ENCODE data around the gene CMPK1. TPM values are rescaled to one million over a fixed set of nuclear protein-coding genes. Genes with fewer than 3 reads are reported as not detected.

CMPK1 gene
- total RNA-seq, 1 donor: 120 TPM

DNA sequence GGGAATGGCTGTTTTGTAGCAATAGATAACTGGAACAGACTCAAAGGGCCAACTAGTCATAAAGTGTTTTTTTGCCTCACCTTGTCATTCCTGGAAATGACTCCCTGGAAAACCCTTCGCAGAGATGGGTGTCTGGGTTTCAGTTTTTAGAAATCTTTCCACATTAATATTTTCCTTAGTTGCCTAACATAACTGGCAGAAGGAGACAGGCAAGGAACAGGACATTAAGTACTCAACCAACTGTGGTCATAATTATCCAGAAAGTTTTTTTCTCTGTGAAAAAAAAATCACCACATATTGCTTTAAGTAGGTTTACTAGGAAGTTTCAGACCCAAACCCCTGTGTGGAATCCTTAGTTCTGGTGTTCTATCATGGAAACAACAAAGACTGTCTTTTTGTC is 3.4 kb upstream of the CMPK1 start:
- DNase-seq (ENCODE audit: low read depth): no peak
- TF ChIP-seq, protein P1, sequence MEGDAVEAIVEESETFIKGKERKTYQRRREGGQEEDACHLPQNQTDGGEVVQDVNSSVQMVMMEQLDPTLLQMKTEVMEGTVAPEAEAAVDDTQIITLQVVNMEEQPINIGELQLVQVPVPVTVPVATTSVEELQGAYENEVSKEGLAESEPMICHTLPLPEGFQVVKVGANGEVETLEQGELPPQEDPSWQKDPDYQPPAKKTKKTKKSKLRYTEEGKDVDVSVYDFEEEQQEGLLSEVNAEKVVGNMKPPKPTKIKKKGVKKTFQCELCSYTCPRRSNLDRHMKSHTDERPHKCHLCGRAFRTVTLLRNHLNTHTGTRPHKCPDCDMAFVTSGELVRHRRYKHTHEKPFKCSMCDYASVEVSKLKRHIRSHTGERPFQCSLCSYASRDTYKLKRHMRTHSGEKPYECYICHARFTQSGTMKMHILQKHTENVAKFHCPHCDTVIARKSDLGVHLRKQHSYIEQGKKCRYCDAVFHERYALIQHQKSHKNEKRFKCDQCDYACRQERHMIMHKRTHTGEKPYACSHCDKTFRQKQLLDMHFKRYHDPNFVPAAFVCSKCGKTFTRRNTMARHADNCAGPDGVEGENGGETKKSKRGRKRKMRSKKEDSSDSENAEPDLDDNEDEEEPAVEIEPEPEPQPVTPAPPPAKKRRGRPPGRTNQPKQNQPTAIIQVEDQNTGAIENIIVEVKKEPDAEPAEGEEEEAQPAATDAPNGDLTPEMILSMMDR (IDR thresholded peaks at IDR 0.05; ENCODE audit: insufficient read depth, low read depth, low read length): no peak
- no peak overlapping the region for H3K4me3 ChIP-seq (ENCODE audit: low read depth, low read length)

DNA sequence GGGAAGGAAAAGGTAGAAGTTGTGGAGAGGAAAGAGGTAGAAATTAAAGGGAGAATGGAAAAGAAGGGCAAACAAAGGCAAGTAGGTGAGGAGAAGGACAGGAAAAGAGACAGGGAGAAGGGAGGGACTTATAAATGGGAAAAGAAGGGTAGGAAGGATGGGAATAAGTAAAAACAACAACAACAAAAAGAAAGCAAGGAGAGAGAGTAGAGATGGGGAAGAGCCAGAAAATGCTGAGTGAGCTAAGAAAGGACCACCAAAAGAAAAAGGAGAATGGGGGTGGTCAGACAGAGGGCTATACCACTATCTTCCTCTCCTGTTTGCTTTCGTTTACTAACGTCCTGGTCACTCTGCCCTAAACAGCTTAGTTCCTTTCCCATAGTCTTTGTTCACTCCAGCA is 1.7 kb upstream of the CMPK1 start:
- TF ChIP-seq, protein P1 (IDR thresholded peaks at IDR 0.05; ENCODE audit: insufficient read depth, low read depth, low read length): no peak
- DNase-seq (ENCODE audit: low read depth): no peak
- H3K4me3 ChIP-seq (ENCODE audit: low read depth, low read length): no peak overlapping the region

DNA sequence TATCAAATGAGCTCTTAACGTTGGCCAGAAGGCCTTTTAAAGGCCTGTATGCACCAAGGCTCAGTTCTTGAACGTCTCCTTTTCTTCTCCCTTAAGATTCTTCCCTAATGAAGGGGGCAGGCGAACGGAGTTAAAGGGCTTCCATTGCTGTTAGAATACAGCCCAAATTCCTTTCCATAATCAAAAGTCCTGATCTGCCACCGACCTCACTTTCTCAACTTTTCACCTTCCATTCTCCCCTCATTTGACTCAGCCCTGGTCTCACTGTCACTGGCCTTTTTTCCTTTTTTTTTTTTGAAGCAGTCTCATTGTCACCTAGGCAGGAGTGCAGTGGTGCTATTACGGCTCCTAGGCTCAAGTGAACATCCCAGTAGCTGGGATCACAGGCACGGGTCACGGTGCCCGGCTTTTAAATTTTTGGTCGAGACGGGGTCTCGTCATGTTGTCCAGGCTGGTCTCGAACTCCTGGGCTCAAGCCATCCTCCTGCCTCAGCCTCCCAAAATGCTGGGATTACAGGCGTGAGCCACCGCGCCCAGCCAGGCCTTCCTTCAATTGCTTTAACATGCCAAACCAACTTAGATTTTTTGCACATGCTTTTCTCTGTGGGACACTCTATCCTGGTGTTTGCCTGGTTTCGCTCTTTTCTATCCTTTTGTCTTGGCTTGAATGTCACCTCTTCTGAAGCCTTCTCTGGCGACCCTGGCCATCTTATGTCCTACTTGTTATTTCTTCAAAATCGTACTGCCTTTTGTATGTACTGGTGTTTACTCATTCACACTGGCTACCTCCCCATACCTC is 612 bp upstream of the CMPK1 start:
- TF ChIP-seq, protein P1 (IDR thresholded peaks at IDR 0.05; ENCODE audit: insufficient read depth, low read depth, low read length): no peak
- no peak for DNase-seq (ENCODE audit: low read depth)
- H3K4me3 ChIP-seq (ENCODE audit: low read depth, low read length): peak overlapping the region; percentile 74

DNA sequence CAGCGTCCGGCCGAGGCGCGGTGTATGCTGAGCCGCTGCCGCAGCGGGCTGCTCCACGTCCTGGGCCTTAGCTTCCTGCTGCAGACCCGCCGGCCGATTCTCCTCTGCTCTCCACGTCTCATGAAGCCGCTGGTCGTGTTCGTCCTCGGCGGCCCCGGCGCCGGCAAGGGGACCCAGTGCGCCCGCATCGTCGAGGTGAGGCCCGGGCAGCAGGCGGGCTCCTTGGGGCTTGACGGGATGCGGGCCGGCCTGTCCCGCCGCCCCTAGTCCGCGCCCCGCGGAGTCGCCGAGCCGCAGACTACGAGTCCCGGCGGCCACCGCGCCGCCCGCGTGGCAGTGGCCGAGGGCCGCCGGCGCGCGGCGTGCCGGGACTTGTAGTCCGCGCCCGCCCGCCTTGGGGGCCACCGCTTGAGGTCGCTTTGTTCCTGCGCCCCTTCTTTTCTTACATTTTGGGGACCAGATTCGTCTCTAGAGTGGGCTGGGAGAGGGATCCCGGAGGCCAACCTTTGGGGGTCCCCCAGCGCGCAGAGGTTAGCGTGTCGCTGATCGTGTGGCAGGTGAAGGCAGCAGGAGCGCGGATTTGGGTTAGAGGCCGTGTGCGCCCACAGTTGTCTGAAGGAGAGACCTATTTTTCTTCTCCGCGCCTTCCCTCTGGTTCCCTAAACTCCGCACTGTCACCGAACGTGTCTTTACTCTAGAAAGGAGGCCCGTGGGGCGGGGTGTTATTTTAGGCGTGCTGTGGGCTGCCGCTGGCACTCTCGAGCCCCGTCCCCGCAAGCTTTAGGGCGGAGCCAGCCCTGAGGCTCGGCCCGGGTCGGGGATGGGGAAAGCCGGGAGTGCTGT is 553 bp downstream of the CMPK1 start:
- peak; percentile 86 for DNase-seq (ENCODE audit: low read depth)
- TF ChIP-seq, protein P1 (IDR thresholded peaks at IDR 0.05; ENCODE audit: insufficient read depth, low read depth, low read length): peak; percentile 21
- H3K4me3 ChIP-seq (ENCODE audit: low read depth, low read length): peak overlapping the region; percentile 74

DNA sequence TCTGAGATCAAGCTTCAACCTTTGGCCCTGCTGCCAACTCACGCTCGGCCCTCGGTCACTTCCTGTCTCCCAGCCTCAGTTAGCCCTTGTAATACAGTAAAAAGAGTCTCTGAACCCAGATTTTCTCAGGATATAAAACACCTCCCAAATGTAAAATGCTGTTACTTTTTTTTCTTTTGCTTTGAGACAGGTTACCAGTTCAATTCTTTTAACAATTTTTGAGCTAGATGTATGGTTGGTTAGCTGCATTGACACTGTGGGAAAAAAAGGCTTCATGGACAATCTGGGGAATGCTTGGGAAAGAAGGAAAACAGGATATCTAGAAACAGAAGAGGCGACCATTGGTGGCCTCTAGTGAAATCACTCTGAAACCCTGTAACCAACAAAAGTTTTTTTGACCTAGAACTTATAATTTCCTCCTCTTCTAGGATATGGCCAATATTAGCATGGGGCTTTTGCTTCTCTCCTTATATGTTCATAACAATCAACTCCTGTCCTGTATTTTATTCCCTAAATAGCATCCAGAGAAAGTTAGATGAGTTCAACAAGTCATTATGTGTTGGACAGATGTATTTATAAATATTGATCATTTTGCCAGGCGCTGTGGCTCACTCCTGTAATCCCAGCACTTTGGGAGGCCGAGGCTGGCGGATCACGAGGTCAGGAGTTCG is 1.3 kb downstream of the CMPK1 start:
- H3K4me3 ChIP-seq (ENCODE audit: low read depth, low read length): peak overlapping the region; percentile 74
- DNase-seq (ENCODE audit: low read depth): no peak
- TF ChIP-seq, protein P1 (IDR thresholded peaks at IDR 0.05; ENCODE audit: insufficient read depth, low read depth, low read length): no peak

DNA sequence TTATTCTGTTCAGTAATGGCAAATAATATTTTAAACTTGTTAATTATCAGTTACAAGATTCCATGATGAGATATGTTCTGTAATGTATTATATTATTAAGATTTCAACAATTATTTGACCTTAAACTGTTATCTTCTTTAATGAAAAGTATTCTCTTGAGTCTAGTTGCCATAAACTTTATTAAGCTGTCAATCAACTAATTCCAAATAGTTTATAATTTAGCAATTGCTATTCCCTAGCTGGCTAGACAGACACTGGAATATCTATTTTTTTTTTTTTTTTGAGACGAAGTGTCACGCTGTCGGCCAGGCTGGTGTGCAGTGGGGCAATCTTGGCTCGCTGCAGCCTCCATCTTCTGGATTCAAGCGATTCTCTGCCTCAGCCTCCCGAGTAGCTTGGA is 3.8 kb downstream of the CMPK1 start:
- DNase-seq (ENCODE audit: low read depth): no peak
- H3K4me3 ChIP-seq (ENCODE audit: low read depth, low read length): no peak overlapping the region
- TF ChIP-seq, protein P1 (IDR thresholded peaks at IDR 0.05; ENCODE audit: insufficient read depth, low read depth, low read length): no peak
